ENCODE data around the gene SHTN1.

DNA sequence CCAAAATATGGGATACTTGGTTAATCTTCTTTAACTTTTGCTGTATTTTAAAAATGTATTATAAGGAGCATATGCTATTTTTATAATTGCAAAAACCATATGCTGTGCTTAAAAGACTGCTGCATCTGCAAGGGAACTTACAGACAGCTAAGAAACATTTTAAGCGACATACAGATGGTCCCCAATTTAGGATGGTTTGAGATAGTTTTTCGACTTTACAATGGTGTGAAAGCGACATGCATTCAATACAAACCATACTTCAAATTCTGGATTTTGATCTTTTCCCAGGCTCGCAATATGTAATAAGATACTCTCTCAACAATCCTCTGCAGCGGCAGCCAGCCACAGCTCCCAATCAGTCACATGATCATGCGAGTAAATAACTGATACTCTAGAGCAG, 73.2 kb downstream of the SHTN1 start:
- TF ChIP-seq, protein P1, sequence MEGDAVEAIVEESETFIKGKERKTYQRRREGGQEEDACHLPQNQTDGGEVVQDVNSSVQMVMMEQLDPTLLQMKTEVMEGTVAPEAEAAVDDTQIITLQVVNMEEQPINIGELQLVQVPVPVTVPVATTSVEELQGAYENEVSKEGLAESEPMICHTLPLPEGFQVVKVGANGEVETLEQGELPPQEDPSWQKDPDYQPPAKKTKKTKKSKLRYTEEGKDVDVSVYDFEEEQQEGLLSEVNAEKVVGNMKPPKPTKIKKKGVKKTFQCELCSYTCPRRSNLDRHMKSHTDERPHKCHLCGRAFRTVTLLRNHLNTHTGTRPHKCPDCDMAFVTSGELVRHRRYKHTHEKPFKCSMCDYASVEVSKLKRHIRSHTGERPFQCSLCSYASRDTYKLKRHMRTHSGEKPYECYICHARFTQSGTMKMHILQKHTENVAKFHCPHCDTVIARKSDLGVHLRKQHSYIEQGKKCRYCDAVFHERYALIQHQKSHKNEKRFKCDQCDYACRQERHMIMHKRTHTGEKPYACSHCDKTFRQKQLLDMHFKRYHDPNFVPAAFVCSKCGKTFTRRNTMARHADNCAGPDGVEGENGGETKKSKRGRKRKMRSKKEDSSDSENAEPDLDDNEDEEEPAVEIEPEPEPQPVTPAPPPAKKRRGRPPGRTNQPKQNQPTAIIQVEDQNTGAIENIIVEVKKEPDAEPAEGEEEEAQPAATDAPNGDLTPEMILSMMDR (IDR thresholded peaks at IDR 0.05), result no peak
- no peak for TF ChIP-seq EZH2 (IDR thresholded peaks at IDR 0.05; ENCODE audit: borderline replicate concordance, insufficient read depth, low read depth, low read length, poor library complexity, severe bottlenecking)

Data from B cell (primary cell).